HG03045 (cell line): ENCODE measurements around the gene COL4A3.
"Not testable (repeated sequence)": the region's sequence is repeated elsewhere in the genome, so short reads cannot be mapped to it uniquely, and the experiment has no call there.

ENCODE experiments used
- ATAC-seq: cut with Tn5 transposase; IDR thresholded peaks from one replicate; pipeline ENCODE4 v1.9.1; 2021; ENCODE audit warnings: mild to moderate bottlenecking, moderate library complexity; ENCODE audit not compliant: unreplicated experiment

COL4A3 gene

GRCh38 chr2:227154986-227155774 is 9.2 kb upstream of the COL4A3 start:
- ATAC-seq, result no peak

GRCh38 chr2:227160164-227160563 is 4.3 kb upstream of the COL4A3 start:
- ATAC-seq, result no peak

- no peak for ATAC-seq
Measured at GRCh38 chr2:227161947-227162346, 2.5 kb upstream of the COL4A3 start.

- peak; percentile 66 for ATAC-seq
Measured at GRCh38 chr2:227163485-227163997, 883 bp upstream of the COL4A3 start.

GRCh38 chr2:227164763-227165291 is 403 bp downstream of the COL4A3 start:
- peak; percentile 68 for ATAC-seq

GRCh38 chr2:227171779-227172178 is 7.4 kb downstream of the COL4A3 start:
- not testable (repeated sequence) for ATAC-seq

- ATAC-seq, result no peak
Measured at GRCh38 chr2:227177592-227178336, 13.3 kb downstream of the COL4A3 start.

GRCh38 chr2:227179988-227180685 is 15.7 kb downstream of the COL4A3 start:
- no peak for ATAC-seq

- ATAC-seq, result no peak
Measured at GRCh38 chr2:227180770-227181169, 16.3 kb downstream of the COL4A3 start.

- ATAC-seq, result no peak
Measured at GRCh38 chr2:227182765-227183164, 18.3 kb downstream of the COL4A3 start.

- ATAC-seq, result no peak
Measured at GRCh38 chr2:227183657-227184367, 19.4 kb downstream of the COL4A3 start.

- ATAC-seq, result no peak
Measured at GRCh38 chr2:227185615-227186232, 21.3 kb downstream of the COL4A3 start.

- ATAC-seq, result no peak
Measured at GRCh38 chr2:227186751-227187150, 22.3 kb downstream of the COL4A3 start.

- ATAC-seq, result peak; percentile 64
Measured at GRCh38 chr2:227188292-227188691, 23.9 kb downstream of the COL4A3 start.

GRCh38 chr2:227191367-227191766 is 26.9 kb downstream of the COL4A3 start:
- ATAC-seq, result no peak

- no peak for ATAC-seq
Measured at GRCh38 chr2:227192491-227192890, 28.1 kb downstream of the COL4A3 start.

GRCh38 chr2:227194219-227194618 is 29.8 kb downstream of the COL4A3 start:
- ATAC-seq, result no peak

- no peak for ATAC-seq
Measured at GRCh38 chr2:227198866-227199265, 34.4 kb downstream of the COL4A3 start.

GRCh38 chr2:227201771-227202170 is 37.3 kb downstream of the COL4A3 start:
- no peak for ATAC-seq

- no peak for ATAC-seq
Measured at GRCh38 chr2:227204452-227204851, 40.0 kb downstream of the COL4A3 start.
